Stimulated activated CD8-positive, alpha-beta memory T cell treated with anti-CD3 and anti-CD28 coated beads, Interleukin-15, amount 100 ng/mL, for 4 hours (primary cell): Measurements from ENCODE around the gene TMEM167A.

Source experiments
- DNase-seq, 2 donors: peaks; one replicate each; pipeline ENCODE4 v3.0.0-alpha.2; 2020; ENCODE audit warnings: low read depth in 2 of 2

The TMEM167A gene

DNA sequence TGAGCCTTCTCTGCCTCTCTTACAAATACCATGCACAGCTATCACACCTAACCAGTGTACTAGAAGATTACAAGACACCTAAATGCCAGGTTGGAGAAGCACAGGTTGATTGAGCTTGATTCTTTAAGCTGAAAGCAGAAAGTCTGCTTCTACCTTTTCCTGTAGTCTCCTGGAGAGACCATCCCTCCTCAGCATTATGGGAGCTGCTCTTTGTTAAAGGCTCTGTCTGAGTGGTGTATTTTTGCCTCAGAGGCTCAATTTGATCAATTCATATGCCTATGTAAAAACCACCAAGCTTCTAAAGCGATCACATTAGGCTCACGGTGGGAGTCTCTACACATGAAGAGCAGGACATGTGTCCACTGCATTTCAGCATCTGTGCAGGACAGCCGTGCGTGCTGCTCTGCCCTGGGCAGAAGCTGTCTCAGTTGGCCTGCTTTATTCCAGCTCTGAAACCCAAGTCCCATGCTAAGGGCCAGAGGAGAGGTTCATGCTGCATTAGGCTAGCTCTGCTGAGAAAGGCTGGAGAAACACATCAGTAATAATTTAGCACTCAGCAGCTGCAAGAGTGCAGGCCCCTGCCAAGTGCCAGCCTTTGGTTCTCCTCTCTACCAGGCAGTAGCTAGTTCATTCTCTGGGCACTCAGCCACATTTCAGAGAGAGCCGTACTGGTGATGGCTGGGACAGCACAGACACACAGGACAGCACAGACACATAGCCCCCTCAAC is 41.7 kb downstream of the TMEM167A start:
- DNase-seq: no peak

- DNase-seq: no peak
Measured at GRCh38 chr5:83034528-83035207, 42.5 kb downstream of the TMEM167A start.

GRCh38 chr5:83034036-83034435 is 43.2 kb downstream of the TMEM167A start:
- no peak for DNase-seq

- DNase-seq: no peak
Measured at GRCh38 chr5:83031381-83031780, 45.8 kb downstream of the TMEM167A start.

DNA sequence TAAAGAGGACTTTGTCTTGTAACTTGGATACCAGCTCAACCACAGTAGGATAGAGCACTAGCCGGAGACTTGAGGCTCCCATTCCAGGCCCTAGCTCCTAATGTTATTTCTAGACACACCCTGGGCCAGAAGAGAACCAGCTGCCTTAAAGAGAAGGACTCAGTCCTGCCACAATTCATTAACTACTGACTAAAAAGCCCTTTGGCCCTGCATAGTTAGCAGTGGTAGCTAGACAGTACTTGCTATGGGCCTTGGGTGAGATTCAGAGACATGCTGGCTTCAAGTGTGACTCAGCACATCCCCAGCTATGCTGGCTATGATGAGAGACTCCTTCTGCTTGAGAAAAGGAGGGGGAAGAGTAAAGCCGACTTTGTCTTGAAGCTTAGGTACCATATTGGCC is 47.3 kb downstream of the TMEM167A start:
- DNase-seq: no peak

GRCh38 chr5:83026930-83027687 is 50.1 kb downstream of the TMEM167A start:
- DNase-seq: no peak

DNA sequence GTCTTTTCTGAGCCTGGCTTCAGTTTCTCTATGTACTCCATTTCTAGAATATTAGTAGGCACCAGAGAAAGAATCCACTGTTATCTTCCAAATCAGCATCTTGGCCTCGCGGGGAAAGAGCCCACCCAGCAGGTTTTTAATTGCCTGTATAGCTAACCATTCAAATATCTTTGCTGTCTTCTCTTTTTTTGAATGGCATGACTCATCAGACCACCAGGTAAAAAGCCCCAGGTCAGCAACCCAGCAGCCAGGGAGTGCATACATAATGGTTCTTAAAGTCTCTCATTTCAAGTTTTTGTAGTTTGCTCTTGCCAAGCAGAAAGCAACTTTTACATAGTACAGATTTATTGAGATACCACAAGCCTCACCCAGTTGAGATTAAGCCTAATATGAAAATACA is 50.7 kb downstream of the TMEM167A start:
- DNase-seq: no peak

DNA sequence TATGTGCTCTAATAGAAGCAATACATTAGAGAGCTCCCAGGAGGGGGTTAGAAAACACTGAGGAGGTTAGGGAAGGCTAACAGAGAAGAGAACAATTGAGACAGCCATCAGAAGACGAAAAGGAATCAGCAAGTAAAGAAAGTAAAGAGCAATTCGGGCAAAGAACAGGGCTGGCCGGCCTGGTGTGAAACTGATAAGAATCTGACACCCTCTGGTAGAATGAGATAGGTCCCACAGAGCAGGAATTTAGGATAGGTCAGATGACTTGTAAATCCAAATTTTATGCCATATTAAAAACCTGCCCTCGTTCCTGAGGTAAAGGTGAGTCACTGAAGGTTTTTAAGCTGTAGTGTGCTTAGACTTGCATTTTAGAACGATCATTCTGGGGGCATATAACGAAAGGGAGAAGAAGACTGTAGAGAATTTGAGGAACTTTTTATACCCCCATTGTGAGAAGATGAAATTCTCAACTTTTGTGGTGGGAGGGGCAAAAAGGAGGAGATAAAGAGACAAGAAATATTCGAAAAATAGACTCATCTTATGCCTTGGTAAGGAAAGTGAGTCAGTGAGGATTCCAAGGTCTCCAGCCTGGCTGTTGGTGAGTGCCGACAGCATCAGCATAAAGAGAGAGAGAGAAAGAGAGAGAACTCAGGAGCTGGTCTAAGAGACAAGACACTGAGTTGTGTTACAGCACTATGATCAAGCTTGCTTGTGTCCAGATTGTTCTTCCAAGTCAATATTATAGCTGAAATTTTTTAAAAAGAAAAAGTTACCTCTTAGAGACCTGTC is 51.3 kb downstream of the TMEM167A start:
- DNase-seq: no peak

GRCh38 chr5:83022334-83022733 is 54.9 kb downstream of the TMEM167A start:
- no peak for DNase-seq

DNA sequence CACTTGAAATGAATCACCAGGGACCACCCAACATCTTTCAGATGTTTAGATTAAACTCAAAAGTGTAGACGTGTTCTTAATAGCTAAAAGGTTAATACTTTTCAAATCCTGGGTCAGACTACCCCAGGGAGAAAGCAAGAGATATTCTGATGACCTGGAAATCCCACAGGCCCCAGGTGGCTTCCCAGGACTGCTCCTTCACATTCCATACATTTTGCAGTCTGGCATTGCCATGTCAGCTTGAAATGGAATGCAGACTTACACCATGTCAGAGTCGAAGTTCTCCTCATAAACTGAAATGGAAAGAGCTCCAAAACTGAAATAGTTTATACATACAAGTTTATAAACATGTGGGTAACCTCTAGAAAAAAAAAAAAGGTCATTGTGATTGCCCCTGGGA is 61.5 kb downstream of the TMEM167A start:
- DNase-seq: no peak

GRCh38 chr5:83011985-83012384 is 65.2 kb downstream of the TMEM167A start:
- DNase-seq: no peak

DNA sequence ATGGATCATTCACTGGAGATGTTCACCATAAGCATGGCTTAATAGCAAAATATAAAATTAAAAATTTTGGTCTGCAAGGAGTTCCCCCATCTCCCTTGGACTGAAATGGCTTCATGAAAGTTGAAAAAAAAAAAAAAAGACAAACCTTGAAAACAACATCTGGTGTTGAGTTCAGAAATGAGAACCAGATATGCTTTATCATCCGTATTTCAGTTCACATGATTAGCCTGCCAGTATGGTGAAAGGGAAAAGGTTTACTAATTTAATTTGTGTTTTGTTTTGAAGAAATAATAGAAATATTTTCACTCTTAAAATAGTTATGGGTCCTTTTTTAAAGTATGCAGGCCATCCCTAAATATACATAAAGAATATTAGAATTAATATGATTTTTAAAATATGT is 67.8 kb downstream of the TMEM167A start:
- no peak for DNase-seq

DNA sequence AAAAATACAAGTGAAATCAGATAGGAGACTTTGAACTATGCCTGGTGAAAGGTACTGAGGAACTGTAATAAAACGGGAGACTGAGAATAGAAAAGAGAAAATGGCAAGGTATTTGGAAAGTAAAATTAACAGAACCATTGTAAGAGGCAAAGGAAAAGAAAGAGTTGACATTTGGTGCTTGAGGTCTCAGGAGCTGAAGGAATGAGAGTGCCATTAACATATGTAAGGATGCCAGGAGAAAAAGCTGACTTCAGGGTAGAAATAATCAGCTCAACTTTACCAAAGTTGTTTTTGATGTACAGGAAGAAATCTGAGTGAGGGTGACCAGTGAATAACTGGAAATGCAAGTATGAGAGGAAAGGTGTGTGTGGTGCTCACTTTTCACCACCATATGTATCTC is 69.4 kb downstream of the TMEM167A start:
- no peak for DNase-seq

- no peak for DNase-seq
Measured at GRCh38 chr5:83006683-83007283, 70.4 kb downstream of the TMEM167A start.

GRCh38 chr5:83003791-83004190 is 73.4 kb downstream of the TMEM167A start:
- DNase-seq: no peak
